ENCODE results near the gene PMPCA.

GRCh38 chr9:136472640-136473353 is 62.3 kb downstream of the PMPCA start:
- no peak for TF ChIP-seq NR2C2 (CRISPR knock-in tag; IDR thresholded peaks at IDR 0.05; ENCODE audit: borderline replicate concordance)
- no peak for TF ChIP-seq EZH2 (conservative IDR thresholded peaks at IDR 0.05; ENCODE audit: low read depth, low read length)
- TF ChIP-seq TFAP4 (IDR thresholded peaks at IDR 0.05; ENCODE audit: borderline replicate concordance, low read depth) = no peak
- TF ChIP-seq EP300 (IDR thresholded peaks at IDR 0.05; ENCODE audit: low read depth in 2 of 2, low read length in 2 of 2) = no peak
- no peak for TF ChIP-seq EP300 (CRISPR knock-in tag; IDR thresholded peaks at IDR 0.05; ENCODE audit: borderline replicate concordance)
- TF ChIP-seq TBP (CRISPR knock-in tag; IDR thresholded peaks at IDR 0.05) = no peak
- TF ChIP-seq BHLHE40 (IDR thresholded peaks at IDR 0.05; ENCODE audit: low read length) = no peak
- no peak for TF ChIP-seq UBTF (CRISPR knock-in tag; IDR thresholded peaks at IDR 0.05)

Measured in HepG2 (cell line).